Activated effector memory CD4-positive, alpha-beta T cell treated with anti-CD3 and anti-CD28 coated beads, Interleukin-2, amount 50 U/mL, for 16 hours (primary cell): Measurements from ENCODE around the gene STARD7.

ENCODE experiments used
- DNase-seq: peaks from one replicate; pipeline ENCODE4 v3.0.0-alpha.2; 2020

STARD7 gene

DNA sequence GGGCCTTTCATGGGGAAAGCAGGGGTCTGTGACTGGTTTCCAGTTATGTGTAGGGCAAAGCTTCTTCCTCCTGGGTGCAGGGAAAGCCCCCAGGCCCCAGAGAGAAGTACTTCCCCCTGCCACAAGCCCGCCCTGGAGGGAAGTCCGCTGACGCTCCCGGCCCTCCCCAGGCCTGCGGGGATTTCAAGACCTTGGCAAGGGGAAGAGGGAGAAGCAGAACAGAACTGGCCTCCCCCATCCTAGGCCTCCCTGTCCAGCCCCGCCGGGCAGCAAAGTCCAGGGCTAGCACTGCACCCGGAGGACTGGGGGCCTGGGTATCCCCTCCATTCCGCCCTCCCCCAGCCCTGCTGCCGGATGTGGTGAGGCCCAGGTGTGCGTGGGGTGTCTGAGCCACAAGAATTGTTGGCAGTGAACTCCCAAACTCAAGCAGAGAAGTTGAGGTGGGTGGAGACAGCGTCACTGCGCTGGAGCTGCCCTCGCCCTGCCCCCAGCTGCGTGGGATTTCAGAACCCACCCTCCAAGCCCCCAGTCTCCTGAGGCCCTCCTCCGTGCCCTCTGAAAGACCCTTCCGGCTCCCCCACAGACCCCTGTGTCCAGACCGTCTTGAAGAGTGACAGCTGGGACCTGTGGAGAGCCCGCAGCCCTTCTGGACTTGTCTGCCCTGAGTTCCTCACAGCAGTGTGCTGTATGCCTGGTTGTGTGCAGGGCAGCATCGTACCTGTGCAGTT, 62.3 kb downstream of the STARD7 start:
- DNase-seq = peak; percentile 96

DNA sequence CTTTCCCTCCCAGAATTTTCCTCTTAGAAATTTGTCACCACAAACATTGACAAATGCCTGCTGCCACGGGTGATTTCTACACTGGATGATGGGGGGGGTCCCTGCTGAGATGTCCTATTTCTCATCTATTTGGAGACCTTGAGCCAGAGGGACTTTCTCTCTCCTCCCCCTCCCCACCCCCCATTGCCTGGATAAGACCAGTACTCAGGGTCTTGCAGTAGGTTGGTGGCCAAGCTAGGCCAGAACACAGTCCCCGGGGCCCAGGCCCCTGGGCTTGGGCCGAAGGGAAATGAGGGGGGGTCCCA, 62.8 kb downstream of the STARD7 start:
- no peak for DNase-seq

DNA sequence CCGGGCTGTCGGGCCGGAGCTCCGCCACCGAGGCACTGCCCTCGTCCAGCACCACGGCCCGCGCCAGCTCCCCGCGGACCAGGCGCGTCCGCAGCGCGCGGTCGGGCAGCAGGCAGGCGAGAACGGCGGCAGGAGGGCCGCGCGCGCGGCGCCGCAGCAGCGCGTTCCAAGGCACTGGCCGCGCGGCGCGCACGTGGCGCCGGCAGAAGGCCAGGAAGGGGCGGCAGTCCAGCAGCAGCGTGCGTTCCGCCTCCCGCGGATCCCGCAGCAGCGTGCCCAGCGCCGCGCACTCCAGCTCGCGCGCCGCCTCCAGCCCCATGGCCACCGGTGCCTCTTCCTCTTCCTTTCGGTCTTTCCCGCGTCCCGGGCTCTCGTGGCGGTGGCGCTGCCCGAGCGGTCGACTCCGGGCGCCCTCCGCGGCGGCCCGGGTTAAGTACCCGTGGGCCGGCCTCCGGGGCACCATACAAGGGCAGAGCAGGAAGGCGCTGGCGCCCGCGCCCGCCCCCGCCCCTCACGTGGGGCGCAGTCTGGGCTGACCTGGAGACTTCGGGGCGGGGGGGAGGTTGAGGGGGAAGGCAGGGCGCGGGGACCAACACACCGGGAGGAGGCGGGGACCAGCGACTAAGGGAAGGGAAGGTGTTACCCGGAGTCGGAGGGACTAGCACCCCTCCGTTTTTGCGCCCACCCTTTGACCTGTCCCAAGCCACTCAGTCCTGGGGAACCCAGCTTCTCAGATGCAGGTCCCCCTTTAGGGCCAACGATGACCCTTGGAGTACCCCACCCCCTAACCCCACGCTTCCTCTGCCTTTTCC, 63.4 kb downstream of the STARD7 start, which contains the start of gene DUSP2:
Gene DUSP2 (minus strand): TSS at position 405 of the 812 bp plus-strand sequence. CDS start 86 bp downstream, at position 319.
- peak; percentile 96 for DNase-seq

DNA sequence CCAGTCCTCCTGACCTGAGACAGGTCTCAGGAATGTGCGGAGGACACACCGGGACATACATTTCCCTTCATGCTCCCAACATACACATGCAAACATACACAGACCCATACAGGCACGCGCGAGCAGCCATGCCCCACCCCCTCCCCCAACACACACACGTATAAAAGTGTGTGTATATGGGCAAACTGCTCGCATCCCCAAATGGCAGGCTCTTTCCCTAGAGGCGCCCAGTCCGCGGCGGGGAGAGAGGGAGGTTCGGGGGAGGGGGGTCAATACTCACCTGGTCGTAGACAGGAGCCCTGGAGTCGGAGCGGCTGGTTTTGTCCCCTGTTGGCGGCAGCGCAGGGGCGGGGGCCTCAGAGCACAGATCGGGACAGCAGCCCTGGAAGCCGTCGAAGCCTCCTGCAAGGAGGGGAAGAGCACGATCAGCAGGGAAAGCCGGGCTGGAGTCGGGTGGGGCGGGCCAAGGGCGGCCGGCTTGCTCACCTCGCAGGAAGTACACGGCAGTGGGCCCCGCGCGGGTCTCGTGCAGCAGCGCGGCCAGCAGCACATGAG, 64.1 kb downstream of the STARD7 start:
- peak; percentile 83 for DNase-seq

DNA sequence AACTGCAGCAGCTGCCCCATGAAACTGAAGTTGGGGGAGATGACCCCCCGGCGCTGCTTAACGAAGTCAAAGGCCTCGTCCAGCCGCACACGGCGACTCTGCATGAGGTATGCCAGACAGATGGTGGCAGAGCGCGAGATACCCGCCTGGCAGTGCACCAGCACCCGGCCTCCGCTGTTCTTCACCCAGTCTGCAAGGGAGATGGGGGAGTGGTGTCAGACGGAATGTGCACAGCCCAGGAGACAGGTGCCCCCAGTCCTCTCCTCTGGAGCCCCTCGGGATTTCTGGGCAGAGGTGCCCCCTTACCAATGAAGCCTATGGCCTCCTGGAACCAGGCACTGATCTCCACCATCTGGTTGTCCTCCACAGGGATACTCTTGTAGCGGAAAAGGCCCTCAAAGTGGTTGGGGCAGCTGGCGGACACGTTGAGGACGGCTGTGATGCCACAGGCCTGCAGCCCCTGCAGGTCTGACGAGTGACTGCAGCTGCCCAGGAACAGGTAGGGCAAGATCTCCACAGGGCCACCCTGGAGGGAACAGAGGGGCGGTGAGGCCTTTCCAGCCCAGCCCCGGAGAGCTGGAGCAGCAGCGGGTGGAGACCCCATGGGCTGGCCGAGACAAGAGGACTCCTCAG, 64.7 kb downstream of the STARD7 start:
- DNase-seq = peak; percentile 79

DNA sequence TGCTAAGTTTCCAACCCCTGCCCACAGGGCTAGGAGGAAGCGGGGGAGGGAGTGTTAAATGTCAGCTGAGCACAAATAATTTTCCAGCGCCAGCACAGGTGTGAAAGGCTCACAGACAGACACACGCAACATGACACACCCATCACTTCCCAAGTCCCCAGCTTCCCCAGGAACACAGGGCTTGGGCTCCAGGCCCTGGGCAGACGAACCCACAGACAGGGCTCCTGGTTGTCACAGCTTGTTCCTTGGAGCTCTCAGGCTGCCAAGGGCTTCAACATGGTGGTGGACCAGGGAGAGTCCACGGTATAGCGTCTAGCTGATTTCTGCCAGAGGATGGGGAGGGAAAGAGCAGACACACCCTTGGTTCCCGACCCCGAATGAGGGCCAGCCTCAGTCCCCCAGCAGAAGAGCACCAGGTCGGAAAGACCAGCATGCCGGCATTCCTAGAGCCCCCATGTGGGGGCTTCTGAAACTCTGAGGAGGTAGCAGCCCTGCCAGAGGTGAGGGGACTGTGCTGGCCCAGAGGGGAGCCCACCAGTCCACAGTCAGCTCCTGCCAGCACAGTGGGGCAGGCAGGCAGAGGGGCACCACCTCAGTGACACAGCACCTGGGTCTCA, 65.3 kb downstream of the STARD7 start:
- DNase-seq = peak; percentile 77

DNA sequence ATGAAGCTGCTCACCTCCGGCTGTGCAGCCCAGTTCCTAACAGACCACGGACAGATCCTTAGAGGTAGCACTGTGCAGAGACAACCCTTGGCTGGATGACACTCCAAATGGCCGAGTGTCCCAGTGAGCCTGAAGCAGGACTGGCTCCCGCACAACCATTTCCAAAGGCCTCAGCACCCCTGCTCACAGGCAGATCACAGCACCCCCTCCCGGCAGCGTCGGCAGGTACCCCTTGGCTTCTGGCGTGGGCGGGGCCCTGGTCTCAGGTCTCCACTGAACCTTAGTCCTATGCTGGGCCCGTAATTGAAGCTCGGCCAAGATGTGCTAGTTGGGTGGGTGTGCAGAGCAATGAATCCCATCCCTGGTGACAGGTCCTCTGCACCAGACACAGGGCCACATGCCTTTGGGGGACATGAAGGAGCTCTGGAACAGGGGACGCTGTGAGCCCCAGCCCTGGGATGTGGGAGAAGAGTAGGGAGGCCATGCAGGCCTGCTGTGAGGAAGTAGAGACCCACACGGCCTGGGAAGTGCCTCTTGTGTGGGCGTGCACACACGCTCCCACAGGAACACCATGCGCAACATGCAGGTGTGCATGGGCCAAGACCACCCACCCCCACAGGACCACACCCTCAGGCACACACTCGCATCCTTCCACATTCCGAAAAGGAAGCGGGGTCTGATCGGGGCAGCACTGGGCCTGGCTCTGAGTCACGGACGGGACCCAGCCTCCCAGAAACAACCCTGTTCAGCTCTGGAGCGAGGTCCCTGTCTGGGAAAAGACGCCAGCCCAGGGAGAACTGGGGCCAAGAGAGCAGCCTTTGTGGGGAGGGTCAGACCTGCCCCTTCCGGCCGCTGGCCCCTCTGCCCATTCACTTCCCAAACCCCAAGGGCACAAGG, 66.2 kb downstream of the STARD7 start:
- DNase-seq = peak; percentile 89

DNA sequence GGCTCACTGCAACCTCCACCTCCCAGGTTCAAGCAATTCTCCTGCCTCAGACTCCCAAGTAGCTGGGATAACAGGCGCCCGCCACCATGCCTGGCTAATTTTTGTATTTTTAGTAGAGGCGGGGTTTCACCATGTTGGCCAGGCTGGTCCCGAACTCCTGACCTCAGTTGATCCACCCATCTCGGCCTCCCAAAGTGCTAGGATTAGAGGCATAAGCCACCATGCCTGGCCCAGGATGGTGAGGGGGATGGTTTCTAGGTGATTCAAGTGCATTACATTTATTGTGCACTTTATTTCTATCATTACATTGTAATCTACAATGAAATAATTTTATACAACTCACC, 67.0 kb downstream of the STARD7 start:
- DNase-seq = peak; percentile 62

DNA sequence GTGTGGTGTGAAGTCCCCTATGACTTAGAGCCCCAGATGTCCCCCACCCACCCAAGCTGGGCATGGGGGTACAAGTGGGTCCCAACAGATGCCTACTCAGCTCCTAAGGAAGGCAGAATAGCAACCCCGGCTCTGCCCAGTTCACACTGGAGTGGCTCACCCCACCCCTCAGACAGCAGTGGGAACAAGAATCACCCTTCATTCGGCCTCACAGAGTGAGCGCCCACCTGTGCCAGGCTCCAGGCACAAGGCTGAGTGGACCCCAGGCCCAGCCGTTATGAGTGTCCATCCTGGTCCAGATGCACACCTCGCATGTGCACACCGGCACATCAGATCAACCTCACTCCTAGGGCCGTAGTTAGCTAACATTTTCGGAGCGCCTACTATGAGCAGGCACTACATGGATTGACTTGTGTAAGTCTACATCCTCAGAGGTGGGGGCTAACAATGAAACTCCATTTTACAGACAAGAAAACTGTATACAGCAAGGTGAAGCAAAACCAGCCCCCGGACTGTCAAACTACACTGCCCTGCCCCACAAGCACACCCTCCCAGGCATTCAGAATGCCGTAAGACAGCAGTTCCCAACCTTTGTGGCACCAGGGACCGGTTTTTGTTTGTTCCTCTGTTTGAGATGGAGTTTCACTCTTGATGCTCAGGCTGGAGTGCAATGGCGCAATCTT, 67.5 kb downstream of the STARD7 start:
- DNase-seq = peak; percentile 62

DNA sequence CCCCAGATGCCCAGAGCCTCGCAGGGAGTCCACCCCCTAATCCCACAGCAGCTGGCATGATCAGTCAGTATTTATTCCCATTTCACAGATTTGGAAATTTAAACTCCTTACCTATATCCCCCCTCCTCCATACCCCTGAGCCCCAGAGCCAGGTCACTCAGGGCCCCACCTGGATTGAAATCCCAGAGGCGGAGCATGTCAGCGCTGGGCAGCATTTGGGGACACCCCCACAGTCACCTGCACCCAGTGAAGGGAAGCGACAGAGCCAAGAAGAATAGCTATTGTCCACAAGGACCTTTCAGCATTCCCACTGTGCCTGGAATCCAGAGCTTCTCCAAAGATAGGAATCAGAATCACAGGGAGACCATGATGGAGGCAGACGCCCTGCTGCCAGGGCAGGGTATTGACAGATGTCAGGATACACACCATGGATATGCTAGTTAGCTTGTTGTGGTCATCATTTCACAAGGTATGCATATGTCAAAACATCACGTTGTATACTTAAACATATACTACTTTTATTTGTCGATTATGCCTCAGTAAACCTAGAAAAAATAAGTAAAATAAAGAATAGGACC, 69.4 kb downstream of the STARD7 start:
- DNase-seq = no peak

DNA sequence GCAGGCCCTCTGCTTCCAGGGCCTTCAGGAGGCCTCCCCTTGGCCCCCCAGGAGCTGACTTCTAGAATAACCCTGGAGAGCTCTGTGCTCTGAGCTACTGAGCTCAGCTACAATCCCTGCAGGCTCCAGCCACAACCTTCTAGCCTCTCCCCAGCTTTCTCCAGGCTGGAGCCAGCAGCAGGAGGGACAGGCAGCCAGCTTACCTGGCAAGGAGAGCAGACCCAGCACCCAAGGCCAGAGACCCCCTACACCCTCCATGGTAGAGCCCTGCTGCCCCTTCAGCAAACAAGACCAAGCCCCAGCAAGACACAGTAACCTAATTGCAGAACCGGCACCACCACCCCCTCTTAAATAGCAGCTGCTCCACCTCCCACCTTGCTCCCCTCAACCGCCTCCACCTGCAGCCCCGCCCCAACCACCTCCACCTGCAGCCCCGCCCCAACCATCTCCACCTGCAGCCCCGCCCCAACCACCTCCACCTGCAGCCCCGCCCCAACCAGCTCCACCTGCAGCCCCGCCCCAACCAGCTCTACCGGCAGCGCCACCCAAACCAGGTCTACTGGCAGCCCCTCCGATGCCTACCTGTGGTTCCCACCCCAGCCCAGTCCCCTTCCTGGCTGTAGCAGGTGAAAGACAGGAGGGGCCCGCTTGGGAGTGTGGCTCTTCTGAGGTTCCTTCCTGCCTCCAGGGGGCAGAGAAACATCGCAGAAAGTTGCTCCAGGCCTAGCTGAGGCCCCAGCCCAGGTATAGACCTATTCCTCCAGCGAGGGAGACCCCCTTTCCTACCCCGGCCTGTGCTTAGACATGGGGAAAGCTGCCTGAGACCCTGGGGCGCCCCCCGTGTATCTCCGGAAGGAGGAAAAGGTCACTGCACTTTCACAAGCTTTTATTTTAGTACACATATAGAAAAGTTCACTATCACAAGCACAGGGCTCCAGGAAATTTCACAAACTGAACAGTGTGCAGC, 70.2 kb downstream of the STARD7 start, which contains the start of gene ASTL:
Gene ASTL (minus strand): TSS at position 324 of the 967 bp plus-strand sequence. CDS start 66 bp downstream, at position 258.
- peak; percentile 84 for DNase-seq

DNA sequence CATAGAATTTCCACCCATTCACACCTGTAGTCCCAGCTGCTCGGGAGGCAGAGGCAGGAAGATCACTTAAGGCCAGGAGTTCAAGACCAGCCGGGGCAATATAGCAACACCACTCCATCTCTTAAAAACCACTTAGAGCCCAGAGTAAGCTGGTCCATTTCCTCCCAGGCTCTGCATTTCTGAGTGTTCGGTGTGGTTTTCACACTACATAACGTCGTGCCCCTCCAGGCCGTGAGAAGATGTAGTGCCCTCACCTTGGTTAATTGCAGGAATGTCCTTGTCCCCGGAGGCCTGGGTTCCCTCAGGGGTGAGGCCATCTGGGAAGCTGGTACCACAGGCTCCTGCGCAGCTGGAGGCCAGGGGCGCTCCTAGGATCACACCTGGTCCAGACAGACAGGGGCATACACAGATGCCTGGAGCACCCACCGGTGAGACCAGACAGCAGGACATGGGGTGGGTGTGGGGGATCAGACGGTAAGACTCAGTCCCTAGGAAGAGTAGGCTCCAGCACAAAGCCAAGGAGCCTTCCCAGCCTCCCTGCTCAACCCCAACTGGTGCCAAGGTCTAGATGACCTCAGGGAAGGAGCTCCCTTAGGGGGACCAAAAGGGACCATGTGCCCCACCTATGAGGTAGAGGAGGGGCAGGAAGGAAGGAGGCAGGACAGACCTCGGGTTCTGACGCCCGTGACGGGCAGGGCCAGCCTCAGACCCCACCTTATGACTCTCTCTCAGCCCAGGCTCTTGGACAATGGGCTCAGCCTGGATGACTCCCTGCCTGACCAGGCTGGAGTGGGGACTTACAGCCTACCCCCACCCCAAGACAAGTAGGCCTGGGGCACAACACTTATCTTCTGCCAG, 71.1 kb downstream of the STARD7 start:
- no peak for DNase-seq

DNA sequence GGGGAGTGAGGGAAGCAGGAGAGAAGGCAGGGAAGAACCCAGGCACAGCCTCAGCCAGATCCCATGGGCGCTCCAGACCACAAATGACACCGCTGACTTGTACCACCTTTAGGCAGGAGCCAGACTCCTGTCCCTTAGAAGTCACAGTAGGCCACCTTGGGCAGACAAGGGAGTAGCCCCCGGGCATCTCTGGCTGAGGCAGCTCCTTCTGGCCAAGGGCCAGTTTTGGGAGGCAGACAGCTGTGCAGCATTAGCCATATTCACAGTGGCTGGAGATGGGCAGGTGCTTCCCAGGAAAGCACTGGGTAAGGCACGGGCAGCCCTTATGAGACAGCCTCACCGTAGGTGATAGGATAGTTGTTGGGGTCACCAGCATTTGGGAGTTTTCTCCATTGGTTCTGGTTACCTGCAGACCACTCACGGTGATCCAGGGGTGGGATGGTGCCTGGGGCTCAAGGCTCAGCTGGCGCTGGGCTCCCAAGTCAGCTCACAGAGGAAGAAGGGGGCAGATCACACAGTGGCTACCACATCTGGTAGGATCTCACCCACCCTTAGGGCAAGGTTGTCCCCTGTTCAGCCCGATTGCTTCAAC, 72.4 kb downstream of the STARD7 start:
- DNase-seq = no peak

DNA sequence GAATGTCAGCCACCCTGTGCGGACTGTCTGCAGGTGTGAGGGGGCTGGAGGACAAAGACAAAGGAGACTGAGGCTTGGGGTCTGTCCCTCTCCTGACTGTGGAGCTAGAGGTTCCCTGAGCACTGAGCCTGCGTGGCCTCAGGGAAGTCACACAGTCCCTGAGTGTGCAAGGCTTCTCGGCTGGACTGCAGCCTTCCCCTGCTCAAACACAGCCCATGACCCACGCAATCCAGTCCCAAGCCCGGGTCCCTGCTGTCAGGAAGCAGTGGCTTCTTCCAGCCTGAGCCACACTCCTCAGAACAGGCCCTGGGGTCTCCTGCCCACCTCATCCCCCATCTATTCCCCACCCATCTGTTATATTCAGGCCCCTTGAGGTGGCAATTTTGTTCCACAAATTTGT, 73.0 kb downstream of the STARD7 start:
- DNase-seq = no peak

DNA sequence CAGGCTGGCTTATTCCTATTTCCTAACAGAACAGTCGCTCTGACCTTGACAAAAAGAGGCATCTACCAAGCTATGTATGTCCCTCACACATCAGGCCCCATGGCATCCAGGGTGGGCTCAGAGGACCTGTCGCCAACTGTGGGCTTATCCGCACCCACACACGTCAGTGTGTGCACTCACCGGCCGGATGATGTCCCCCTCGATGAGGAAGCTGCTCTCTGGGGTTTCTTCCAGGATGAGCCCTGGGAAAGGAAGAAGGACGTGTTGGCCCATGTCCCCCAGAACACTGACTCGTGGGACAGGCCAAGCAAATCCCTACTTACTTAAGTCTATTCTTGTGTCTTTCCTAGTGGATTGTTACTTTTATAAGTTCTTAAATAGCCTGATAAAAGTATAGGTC, 73.5 kb downstream of the STARD7 start:
- DNase-seq = no peak
